AG20443 (cell line): ENCODE results near the gene FAM118A.
"Not testable (repeated sequence)": the region's sequence is repeated elsewhere in the genome, so short reads cannot be mapped to it uniquely, and the experiment has no call there.

ENCODE experiments used
- DNase-seq: peaks from one replicate; pipeline ENCODE4 v3.0.0; 2012; ENCODE audit warnings: low spot score, mixed read lengths

Gene FAM118A

GRCh38 chr22:45309422-45310227 lies at the start of gene FAM118A:
FAM118A (plus strand) TSS chr22:45309934; CDS start chr22:45322380, 12,446 bp downstream.
- peak; percentile 99 for DNase-seq

GRCh38 chr22:45260395-45260759 lies 49.4 kb upstream of the FAM118A start:
- not testable (repeated sequence) for DNase-seq

- DNase-seq, result no peak
These were observed 48.2 kb upstream of the FAM118A start for GRCh38 chr22:45261407-45262088.

GRCh38 chr22:45262195-45262930 lies 47.4 kb upstream of the FAM118A start:
- DNase-seq, result no peak

GRCh38 chr22:45262931-45263462 lies 46.7 kb upstream of the FAM118A start:
- no peak for DNase-seq

- peak; percentile 97 for DNase-seq
These were observed 46.1 kb upstream of the FAM118A start for GRCh38 chr22:45263463-45264269.

- no peak for DNase-seq
These were observed 44.2 kb upstream of the FAM118A start for GRCh38 chr22:45265535-45265934.

- DNase-seq, result no peak
These were observed 41.4 kb upstream of the FAM118A start for GRCh38 chr22:45268167-45268957.

GRCh38 chr22:45268958-45269844 lies 40.5 kb upstream of the FAM118A start:
- peak; percentile 93 for DNase-seq

GRCh38 chr22:45270095-45271020 lies 39.4 kb upstream of the FAM118A start:
- no peak for DNase-seq

GRCh38 chr22:45271667-45272201 lies 38.0 kb upstream of the FAM118A start:
- DNase-seq, result no peak

GRCh38 chr22:45272498-45272897 lies 37.2 kb upstream of the FAM118A start:
- DNase-seq, result no peak

- DNase-seq, result no peak
These were observed 36.2 kb upstream of the FAM118A start for GRCh38 chr22:45273452-45274075.

- no peak for DNase-seq
These were observed 33.1 kb upstream of the FAM118A start for GRCh38 chr22:45276507-45277105.

GRCh38 chr22:45277720-45278119 lies 32.0 kb upstream of the FAM118A start:
- DNase-seq, result not testable (repeated sequence)

GRCh38 chr22:45278125-45278524 lies 31.6 kb upstream of the FAM118A start:
- DNase-seq, result no peak

- no peak for DNase-seq
These were observed 29.1 kb upstream of the FAM118A start for GRCh38 chr22:45280587-45280980.
